ENCODE measurements around the gene SPON1. TPM values are rescaled to one million over a fixed set of nuclear protein-coding genes. Genes with fewer than 3 reads are reported as not detected.

The SPON1 gene
- total and polyA plus RNA-seq, 2 donors (not counting 1 experiment from before 2014, with no cell fraction given), result 0.30 TPM; not detected in 1

GRCh38 chr11:13963949-13964770 lies 1.6 kb downstream of the SPON1 start:
- Histone ChIP-seq H2AFZ (ENCODE audit: insufficient read depth, low read depth, low read length, poor library complexity, severe bottlenecking) (peak overlapping the region; percentile 31), H3K79me2 (ENCODE audit: control insufficient read depth, insufficient read depth, low read length) (no peaks in the 10 kb centered on the region), H3K9me3 (ENCODE audit: control extremely low read depth in 1 of 3, control insufficient read depth in 2 of 3, insufficient read depth in 1 of 3, low read length in 2 of 3) (peaks cover 0 to 3% (median 0%) of the 10 kb centered on the region in 3 donors), H3K4me3 (ENCODE audit: control extremely low read depth in 1 of 5, extremely low read depth in 1 of 5, insufficient read depth in 1 of 5, low read depth in 2 of 5, low read length in 4 of 5) (peak overlapping the region in 3 of 5 experiments; percentile 38 to 47 (median 39)), H3K4me2 (replicated peaks; ENCODE audit: low read depth, low read length, poor library complexity, severe bottlenecking) (peak overlapping the region; percentile 82), H3K36me3 (replicated peaks in 1 of 2; ENCODE audit: control extremely low read depth in 1 of 2, control insufficient read depth in 1 of 2, extremely low read depth in 1 of 2, insufficient read depth in 2 of 2, low read length in 1 of 2) (no peaks in the 10 kb centered on the region), H3K27ac (ENCODE audit: low read length in 2 of 2) (no peak overlapping the region), H4K20me1 (ENCODE audit: control insufficient read depth, insufficient read depth, low read length, poor library complexity, severe bottlenecking) (no peaks in the 10 kb centered on the region), H3K27me3 (replicated peaks in 1 of 4; ENCODE audit: control extremely low read depth in 1 of 4, control insufficient read depth in 3 of 4, insufficient read depth in 4 of 4, low read length in 3 of 4) (peaks cover 0 to 61% (median 44%) of the 10 kb centered on the region in 4 experiments), H3K4me1 (ENCODE audit: control insufficient read depth in 2 of 2, insufficient read depth in 2 of 2, low read length in 2 of 2) (peaks cover 19 to 24% of the 10 kb centered on the region in 2 donors), H3K9ac (ENCODE audit: low read length) (peak overlapping the region; percentile 46)
- Mint-ChIP-seq H3K4me1 (peaks cover 19% of the 10 kb centered on the region), H3K9me3 (ENCODE audit: insufficient read depth) (no peaks in the 10 kb centered on the region), H3K27me3 (peaks cover 74% of the 10 kb centered on the region), H3K27ac (no peak overlapping the region), H3K4me3 (peak overlapping the region; percentile 73)
- POLR2A ChIA-PET, result no interaction called here
- CTCF ChIA-PET, result interaction anchor here (1.3 to 1.6 kb wide), 4 partner anchors 9 to 286 kb away, joined by 3 to 6 read pairs (median 4); no protein-coding TSS in a partner anchor
- intact Hi-C loops (cut with micrococcal nuclease), result no loop called here
- 6% methylated on average over 60 of the region's 62 CpGs for WGBS (ENCODE audit: insufficient coverage)
- peak; percentile 58 for TF ChIP-seq EZH2 (IDR thresholded peaks at IDR 0.05; ENCODE audit: borderline replicate concordance, insufficient read depth, low read depth, low read length, poor library complexity, severe bottlenecking)
- no peak for TF ChIP-seq CTCF (IDR thresholded peaks at IDR 0.05)
- ATAC-seq (ENCODE audit: low read depth) (no peak), DNase-seq (peak; percentile 29)

GRCh38 chr11:13964771-13965074 lies 2.2 kb downstream of the SPON1 start:
- Mint-ChIP-seq H3K4me1 (peaks cover 19% of the 10 kb centered on the region), H3K4me3 (peak overlapping the region; percentile 17), H3K9me3 (ENCODE audit: insufficient read depth) (no peaks in the 10 kb centered on the region), H3K27me3 (peaks cover 75% of the 10 kb centered on the region), H3K27ac (no peak overlapping the region)
- DNase-seq, result no peak
- H3K4me2 ChIP-seq (replicated peaks; ENCODE audit: low read depth, low read length, poor library complexity, severe bottlenecking), result peak overlapping the region; percentile 82
- no peaks in the 10 kb centered on the region for H3K79me2 ChIP-seq (ENCODE audit: control insufficient read depth, insufficient read depth, low read length)
- H3K27ac ChIP-seq (ENCODE audit: low read length in 2 of 2), result no peak overlapping the region
- TF ChIP-seq EZH2 (IDR thresholded peaks at IDR 0.05; ENCODE audit: borderline replicate concordance, insufficient read depth, low read depth, low read length, poor library complexity, severe bottlenecking), result no peak
- no peak for TF ChIP-seq CTCF (IDR thresholded peaks at IDR 0.05)
- 34% methylated on average over 6 of the region's 7 CpGs for WGBS (ENCODE audit: insufficient coverage)
- intact Hi-C loops (cut with micrococcal nuclease), result no loop called here
- POLR2A ChIA-PET, result no interaction called here
- H3K36me3 ChIP-seq (replicated peaks in 1 of 2; ENCODE audit: control extremely low read depth in 1 of 2, control insufficient read depth in 1 of 2, extremely low read depth in 1 of 2, insufficient read depth in 2 of 2, low read length in 1 of 2), result no peaks in the 10 kb centered on the region
- H3K4me3 ChIP-seq (ENCODE audit: control extremely low read depth in 1 of 5, extremely low read depth in 1 of 5, insufficient read depth in 1 of 5, low read depth in 2 of 5, low read length in 4 of 5), result no peak overlapping the region
- ATAC-seq (ENCODE audit: low read depth), result no peak
- peaks cover 0 to 3% (median 0%) of the 10 kb centered on the region in 3 donors for H3K9me3 ChIP-seq (ENCODE audit: control extremely low read depth in 1 of 3, control insufficient read depth in 2 of 3, insufficient read depth in 1 of 3, low read length in 2 of 3)
- no peak overlapping the region for H3K9ac ChIP-seq (ENCODE audit: low read length)
- H3K4me1 ChIP-seq (ENCODE audit: control insufficient read depth in 2 of 2, insufficient read depth in 2 of 2, low read length in 2 of 2), result peaks cover 19 to 24% of the 10 kb centered on the region in 2 donors
- peak overlapping the region; percentile 31 for H2AFZ ChIP-seq (ENCODE audit: insufficient read depth, low read depth, low read length, poor library complexity, severe bottlenecking)
- CTCF ChIA-PET, result interaction anchor here (1.3 to 1.4 kb wide), 2 partner anchors 10 to 12 kb away, joined by 3 to 4 read pairs; no protein-coding TSS in a partner anchor
- H4K20me1 ChIP-seq (ENCODE audit: control insufficient read depth, insufficient read depth, low read length, poor library complexity, severe bottlenecking), result no peaks in the 10 kb centered on the region
- H3K27me3 ChIP-seq (replicated peaks in 1 of 4; ENCODE audit: control extremely low read depth in 1 of 4, control insufficient read depth in 3 of 4, insufficient read depth in 4 of 4, low read length in 3 of 4), result peaks cover 0 to 58% (median 44%) of the 10 kb centered on the region in 4 experiments

All from B cell (primary cell).